OCI-LY1 (cell line): ENCODE measurements around the gene RIOK1.

ENCODE experiments used
- EZH2 ChIP-seq: fragments of 200-600 bp; sonication (generic), shearing (Covaris generic); IDR thresholded peaks from 2 replicates; pipeline ENCODE4 v1.8.0; 2017; ENCODE audit warnings: borderline replicate concordance, mixed run types, mild to moderate bottlenecking, antibody characterized with exemption, low read length, moderate library complexity, mixed read lengths
- TF ChIP-seq, protein P1 (sequence below): fragments of 200-600 bp; sonication (generic), shearing (Covaris generic); IDR thresholded peaks from 2 replicates; pipeline ENCODE4 v1.5.1; 2017; ENCODE audit warnings: mild to moderate bottlenecking, antibody characterized with exemption, low read length, moderate library complexity, mixed read lengths

DNA sequence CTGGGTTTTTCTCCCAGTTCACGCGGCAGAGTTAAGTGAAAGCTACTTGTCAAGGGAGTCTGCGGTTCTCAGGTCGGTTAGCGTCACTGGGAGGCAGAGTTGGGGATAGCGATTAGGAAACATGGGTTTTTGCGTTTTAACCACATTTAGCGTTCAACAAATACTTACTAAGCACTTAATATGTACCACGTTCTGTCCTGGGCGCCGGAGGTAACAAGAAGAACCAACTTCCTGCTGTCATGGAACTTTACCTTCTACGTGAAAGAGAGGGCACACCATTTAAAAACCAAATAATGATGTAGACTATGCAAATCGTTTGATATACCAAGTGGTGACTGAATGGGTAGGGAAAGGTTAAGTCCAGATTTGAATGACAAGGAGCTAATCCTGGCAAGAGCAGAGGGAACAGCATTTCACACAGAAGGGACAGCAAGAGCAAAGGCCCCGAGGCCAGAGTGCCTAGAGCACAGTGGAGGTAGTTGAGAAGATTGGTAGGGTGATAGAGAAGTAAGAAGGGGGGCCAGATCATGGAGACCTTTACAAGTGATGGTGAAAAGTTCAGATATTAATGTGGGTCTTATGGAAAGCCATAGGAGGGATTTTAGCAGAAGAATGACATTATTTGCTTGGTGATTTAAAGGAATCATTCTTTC lies 744 bp downstream of the RIOK1 start:
- TF ChIP-seq, protein P1, sequence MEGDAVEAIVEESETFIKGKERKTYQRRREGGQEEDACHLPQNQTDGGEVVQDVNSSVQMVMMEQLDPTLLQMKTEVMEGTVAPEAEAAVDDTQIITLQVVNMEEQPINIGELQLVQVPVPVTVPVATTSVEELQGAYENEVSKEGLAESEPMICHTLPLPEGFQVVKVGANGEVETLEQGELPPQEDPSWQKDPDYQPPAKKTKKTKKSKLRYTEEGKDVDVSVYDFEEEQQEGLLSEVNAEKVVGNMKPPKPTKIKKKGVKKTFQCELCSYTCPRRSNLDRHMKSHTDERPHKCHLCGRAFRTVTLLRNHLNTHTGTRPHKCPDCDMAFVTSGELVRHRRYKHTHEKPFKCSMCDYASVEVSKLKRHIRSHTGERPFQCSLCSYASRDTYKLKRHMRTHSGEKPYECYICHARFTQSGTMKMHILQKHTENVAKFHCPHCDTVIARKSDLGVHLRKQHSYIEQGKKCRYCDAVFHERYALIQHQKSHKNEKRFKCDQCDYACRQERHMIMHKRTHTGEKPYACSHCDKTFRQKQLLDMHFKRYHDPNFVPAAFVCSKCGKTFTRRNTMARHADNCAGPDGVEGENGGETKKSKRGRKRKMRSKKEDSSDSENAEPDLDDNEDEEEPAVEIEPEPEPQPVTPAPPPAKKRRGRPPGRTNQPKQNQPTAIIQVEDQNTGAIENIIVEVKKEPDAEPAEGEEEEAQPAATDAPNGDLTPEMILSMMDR = no peak
- no peak for TF ChIP-seq EZH2
